Endometrial microvascular endothelial cells (primary cell): Measurements from ENCODE around the gene F2RL1. TPM values are rescaled to one million over a fixed set of nuclear protein-coding genes. Genes with fewer than 3 reads are reported as not detected.
"Not testable (repeated sequence)": the region's sequence is repeated elsewhere in the genome, so short reads cannot be mapped to it uniquely, and the experiment has no call there.

Experiments used
- in situ Hi-C: cut with HindIII; loops from 2 replicates; pipeline ENCODE4 v1.10.0; 2017; ENCODE audit warnings: low sequenced_read_pairs, low pct_unique_long_range_greater_than_20kb; ENCODE audit errors: inconsistent ontology term
- total RNA-seq: library from RNA; depleted of rRNA; stranded (reverse); fragments of >200 nt; gene quantifications from one replicate; pipeline ENCODE4 v1.2.3, GENCODE V29; 2015; ENCODE audit errors: inconsistent ontology term

The F2RL1 gene
- total RNA-seq = 13.8 TPM

DNA sequence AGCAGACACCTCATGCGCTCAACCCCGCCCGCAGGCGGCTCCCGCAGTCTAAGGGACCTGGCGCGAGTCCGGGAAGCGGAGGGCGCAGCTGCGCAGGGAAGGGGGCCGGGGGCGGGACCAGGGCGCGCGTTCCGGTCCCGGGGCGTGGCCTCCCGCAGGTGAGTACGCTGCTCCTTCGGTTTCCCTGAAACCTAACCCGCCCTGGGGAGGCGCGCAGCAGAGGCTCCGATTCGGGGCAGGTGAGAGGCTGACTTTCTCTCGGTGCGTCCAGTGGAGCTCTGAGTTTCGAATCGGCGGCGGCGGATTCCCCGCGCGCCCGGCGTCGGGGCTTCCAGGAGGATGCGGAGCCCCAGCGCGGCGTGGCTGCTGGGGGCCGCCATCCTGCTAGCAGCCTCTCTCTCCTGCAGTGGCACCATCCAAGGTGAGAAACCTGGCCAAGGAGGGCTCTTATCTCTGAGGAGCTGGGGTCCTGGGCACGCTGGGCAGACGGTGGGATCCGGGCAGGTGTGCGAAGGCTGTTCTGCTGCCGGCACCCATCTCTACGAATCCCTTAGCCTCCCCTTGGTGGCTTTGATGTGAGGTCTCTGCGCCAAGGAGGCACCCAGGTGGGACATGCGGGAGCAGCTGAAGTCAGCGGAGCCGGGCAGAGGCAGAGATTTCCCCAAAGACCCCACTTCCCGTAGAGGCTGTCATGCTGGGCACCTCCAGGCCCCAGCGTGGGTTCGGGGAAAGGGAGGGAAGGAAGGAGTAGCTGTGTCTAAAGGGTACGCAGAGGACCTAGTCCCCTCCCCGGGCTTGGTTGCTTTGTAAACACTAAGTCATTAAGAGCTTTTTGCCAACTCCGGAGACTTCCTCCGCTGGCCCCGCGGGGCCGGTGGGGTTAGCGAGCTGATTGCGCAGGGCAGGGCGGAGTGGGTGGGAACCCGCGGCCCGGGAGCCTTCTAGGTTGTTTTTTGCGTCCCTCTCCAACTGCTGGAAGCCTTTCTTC lies at the start of gene F2RL1:
F2RL1 (plus strand) TSS at position 187 of the 988 bp plus-strand sequence; CDS start at position 340, 153 bp downstream.
- in situ Hi-C loops = no loop called here

DNA sequence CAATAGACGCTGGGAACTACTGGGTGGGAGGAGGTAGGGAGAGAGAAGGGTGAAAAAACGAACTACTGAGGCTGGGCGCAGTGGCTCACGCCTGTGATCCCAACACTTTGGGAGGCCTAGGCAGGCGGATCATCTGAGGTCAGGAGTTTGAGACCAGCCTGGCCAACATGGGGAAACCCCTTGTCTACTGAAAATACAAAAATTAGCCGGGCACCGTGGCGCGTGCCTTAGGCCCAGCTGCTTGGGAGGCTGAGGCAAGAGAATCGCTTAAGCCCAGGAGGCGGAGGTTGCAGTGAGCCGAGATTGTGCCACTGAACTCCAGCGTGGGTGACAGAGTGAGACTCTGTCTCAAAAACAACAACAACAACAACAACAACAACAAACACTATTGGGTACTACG lies 47.8 kb upstream of the F2RL1 start:
- in situ Hi-C loops = not testable (repeated sequence)

DNA sequence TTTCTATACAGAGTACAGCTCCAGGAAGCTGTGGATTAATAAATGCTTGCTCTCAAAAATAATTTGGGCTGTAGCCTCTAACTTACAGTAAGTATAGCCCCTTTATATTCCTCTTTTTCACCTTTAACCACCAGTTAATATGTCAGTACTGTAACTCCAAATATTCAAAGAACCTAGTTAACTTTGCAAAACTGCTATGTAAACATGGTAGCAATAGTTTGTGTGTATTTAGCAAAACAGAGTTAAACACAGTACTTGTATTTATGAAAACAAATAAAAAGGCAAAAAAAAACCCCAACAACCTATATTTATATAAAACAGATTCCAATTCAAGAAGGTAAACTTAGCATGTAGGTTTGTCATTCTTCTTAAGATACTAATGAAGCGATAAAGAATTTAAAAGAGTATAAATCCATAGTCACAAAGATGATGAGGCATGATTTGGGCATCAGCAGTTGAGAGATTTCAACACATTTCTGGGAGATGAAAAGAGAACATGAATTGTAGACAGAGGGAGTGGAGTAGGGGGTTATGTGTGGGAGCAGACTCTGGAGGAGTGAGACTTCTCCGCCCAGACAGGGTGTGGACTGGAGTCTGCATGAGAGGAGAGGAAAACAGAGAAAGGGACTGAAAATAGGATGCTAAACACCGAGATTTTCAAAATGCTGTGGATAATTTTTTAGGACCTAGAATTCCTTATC lies 47.0 kb upstream of the F2RL1 start:
- in situ Hi-C loops = no loop called here

DNA sequence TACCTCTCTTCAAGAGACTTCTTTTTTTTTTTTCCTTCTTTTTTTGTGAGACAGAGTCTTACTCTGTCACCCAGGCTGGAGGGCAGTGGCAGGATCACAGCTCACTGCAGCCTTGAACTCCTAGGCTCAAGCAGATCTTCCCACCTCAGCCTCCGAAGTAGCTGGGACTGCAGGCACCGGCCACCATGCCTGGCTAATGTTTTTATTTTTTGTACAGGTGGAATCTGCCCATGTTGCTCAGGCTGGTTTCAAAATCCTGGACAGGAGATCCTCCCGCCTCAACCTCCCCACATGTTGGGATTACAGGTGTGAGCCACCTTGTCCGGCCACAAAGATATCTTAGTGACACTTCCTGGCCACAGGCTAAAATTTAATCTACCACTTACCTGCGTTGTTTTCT lies 42.9 kb upstream of the F2RL1 start:
- in situ Hi-C loops = no loop called here

DNA sequence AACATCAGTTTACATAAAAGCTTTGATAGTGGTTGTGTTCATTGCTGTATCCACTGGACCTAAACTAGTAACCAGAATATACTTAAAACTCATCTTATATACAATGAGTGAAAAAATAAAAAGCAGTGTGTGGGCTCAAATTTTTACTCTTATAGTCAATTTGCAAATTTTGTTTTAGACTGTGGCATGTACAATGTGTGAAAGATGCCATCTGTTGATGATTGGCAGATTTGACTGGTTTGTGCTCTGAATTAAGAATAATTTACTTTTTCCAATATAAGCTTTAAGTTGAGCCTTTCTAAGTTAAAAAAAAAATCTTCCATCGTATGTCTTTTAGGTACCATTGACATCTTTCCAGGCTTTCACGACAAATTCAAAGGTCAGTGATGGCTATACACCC lies 42.4 kb upstream of the F2RL1 start:
- in situ Hi-C loops = no loop called here

DNA sequence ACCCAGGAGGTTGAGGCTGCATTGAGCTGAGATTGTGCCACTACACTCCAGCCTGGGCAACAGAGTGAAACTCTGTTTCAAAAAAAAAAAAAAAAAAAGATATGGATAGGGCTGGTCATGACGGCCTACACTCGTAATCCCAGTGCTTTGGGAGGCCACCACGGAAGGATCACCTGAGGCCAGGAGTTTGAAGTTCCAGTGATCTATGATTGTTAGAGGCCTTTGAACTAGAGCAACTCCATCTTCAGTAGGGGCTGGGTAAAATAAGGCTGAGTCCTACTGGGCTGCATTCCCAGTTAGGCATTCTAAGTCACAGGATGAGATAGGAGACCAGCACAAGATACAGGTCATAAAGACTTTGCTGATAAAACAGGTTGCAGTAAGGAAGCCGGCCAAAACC lies 38.2 kb upstream of the F2RL1 start:
- in situ Hi-C loops = not testable (repeated sequence)

- in situ Hi-C loops = no loop called here
Measured at GRCh38 chr5:76781775-76782174, 37.1 kb upstream of the F2RL1 start.

DNA sequence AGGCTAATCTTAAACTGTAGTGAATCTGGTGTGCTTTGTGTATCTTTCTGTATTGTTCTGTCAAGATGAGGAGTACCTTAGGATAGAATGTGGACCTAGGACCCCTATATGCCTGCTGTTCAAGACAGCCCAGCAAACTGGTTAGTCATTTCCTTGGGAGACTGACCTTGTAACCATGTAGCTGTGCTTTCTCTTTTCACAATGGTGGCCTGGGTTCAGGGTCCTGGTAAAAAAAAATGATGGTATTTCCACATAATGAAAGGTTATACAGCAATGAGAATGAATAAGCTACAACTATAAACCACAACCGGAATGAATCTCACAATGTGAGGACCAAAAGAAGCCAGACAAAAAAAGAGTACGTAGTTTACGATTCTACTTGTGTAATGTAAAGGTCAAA lies 36.4 kb upstream of the F2RL1 start:
- in situ Hi-C loops = no loop called here

DNA sequence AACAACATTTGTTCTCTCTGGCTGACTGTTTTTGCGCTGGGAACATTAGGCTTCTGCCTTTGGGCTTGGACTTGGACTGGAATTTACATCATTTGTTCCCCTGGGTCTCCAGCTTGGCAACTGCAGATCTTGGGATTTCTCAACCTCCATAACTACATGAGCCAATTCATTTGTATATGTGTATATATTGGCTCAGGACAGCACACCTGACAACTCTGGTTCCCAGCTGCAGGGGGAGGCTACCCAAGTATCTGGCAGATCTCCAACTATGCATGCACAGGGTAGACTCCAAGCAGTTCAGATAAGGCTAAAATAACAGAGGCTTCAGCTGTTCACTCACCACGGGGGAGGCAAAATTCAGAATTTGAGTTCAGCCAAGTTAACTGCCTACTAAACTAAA lies 31.6 kb upstream of the F2RL1 start:
- in situ Hi-C loops = no loop called here

DNA sequence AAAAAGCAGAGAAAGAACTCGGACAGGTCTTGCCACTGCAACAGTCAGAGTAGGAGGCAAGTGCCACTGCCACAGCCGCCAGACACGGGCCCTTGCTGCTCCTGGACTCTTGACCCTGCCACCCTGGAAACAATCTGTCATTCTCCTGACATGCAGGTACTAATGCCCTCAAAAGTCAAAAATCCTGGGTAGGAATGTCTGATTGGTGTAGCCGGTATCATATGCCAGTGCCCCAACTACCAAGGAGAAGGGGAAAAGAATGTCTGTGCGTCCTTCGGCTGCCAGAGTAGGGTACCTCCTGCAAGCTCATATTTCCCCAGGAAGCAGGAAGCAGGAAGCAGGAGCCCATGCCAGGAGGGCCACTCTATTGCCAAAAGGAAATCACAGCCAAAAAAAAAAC lies 30.5 kb upstream of the F2RL1 start:
- in situ Hi-C loops = no loop called here

DNA sequence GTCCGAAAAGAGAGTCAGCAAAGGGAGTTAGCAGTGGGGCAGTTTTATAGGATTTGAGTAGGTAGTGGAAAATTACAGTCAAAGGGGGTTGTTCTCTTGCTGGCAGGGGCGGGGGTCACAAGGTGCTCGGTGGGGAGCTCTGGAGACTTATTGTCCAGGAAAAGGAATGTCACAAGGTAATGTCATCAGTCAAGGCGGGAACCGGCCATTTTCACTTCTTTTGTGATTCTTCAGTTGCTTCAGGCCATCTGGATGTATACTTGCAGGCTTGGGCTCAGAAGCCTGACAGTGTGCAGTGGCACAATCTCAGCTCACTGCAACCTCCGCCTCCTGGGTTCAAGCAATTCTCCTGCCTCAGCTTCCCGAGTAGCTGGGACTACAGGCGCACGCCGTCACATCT lies 29.6 kb upstream of the F2RL1 start:
- in situ Hi-C loops = not testable (repeated sequence)

- in situ Hi-C loops = no loop called here
Measured at GRCh38 chr5:76789991-76790581, 28.7 kb upstream of the F2RL1 start.

- in situ Hi-C loops = no loop called here
Measured at GRCh38 chr5:76790632-76791290, 28.1 kb upstream of the F2RL1 start.

DNA sequence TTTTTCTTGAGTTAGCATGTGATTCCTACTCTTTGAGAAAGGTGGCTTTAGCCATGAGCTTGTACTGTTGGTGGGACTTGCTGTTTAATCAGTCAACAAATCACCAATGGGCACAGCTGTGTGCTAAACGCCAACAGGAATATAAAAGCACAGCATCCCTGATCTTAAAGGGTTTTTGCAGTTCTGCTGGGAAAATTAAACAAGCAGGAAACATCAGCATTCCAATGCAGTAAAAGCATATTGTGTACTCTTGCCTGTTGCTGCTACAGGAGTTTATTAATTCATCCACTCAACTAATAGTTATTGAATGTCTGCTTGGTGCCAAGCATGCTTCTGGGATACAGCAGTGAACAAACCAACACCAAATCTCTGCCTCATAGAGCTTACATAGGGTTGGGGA lies 27.4 kb upstream of the F2RL1 start:
- in situ Hi-C loops = no loop called here

- in situ Hi-C loops = no loop called here
Measured at GRCh38 chr5:76794871-76795270, 24.0 kb upstream of the F2RL1 start.

DNA sequence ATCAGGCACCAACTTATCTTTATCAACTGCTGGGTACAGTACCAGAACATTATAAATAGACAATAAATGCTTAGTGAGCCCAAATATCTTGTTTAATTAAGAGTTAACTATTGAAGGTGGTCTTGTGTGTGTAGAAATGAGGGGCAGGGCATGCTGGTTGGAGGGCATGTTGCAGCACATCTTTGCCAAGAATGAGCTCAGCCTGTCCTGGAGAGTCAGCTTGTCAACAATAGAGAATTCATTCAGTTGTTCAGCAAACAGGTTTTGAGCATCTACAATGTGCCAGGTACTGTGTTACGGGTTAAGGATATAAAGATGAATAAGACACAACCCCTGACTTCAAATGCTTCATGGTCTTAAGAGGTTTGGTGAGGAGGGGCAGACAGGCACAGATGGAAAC lies 19.2 kb upstream of the F2RL1 start:
- in situ Hi-C loops = no loop called here

DNA sequence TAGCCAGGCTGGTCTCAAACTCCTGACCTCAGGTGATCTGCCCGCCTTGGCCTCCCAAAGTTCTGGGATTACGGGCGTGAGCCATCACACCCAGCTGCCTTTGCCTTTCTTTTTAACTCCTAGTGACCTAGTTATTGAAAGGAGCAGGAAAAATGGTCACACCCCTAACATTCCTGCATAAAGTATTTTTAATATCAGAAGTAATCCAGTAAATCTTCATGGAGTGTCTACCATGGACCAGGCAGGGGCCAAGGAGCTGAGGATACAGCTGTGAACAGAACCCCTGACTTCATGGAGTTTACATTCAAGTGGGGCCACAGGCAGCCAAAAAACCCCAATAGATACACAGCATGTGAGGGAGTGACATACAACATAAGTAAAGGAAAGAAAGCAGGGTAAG lies 18.3 kb upstream of the F2RL1 start:
- in situ Hi-C loops = no loop called here

DNA sequence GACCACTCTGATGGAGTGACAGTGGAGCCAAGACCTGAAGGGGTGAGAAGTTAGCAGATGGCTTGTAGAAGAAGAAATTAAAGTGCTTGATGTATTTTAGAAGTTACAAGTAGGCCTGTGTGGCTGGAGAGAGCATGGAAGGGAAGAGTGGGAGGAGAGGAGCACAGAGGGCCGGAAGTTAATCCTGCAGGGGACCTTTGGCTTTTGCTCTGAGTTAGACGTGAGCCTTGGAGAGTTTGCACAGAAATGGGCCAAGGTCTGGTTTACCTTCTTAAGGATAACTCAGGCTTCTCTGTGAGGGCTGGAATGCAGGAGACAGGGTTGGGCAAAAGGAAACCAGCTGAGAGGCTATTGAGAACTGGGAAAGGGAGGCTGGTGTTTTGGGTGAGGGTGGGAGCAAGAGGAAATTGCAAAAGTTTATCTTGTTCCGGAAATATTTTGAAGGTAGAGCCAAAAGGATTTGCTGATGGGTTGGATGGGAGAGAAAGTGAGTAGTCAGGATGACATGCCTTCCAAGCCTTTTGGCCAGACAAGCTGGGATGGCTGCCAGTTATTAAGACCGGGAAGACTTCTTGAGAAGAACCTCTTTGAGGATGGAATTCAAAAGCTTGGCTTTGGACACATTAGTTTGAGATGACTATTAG lies 17.5 kb upstream of the F2RL1 start:
- in situ Hi-C loops = no loop called here

GRCh38 chr5:76801803-76802195 lies 17.0 kb upstream of the F2RL1 start:
- in situ Hi-C loops = no loop called here
